GM10266 (cell line): ENCODE measurements around the gene SH2B3.

Source experiments
- DNase-seq: peaks from one replicate; pipeline ENCODE4 v3.0.0; 2012; ENCODE audit errors: extremely low spot score
- TF ChIP-seq, protein P1 (sequence below): IDR thresholded peaks from 2 replicates; pipeline ENCODE4 v1.5.1; 2012; ENCODE audit warnings: mild to moderate bottlenecking, low read depth; ENCODE audit not compliant: control insufficient read depth, insufficient read depth; ENCODE audit errors: missing control alignments

Gene SH2B3

DNA sequence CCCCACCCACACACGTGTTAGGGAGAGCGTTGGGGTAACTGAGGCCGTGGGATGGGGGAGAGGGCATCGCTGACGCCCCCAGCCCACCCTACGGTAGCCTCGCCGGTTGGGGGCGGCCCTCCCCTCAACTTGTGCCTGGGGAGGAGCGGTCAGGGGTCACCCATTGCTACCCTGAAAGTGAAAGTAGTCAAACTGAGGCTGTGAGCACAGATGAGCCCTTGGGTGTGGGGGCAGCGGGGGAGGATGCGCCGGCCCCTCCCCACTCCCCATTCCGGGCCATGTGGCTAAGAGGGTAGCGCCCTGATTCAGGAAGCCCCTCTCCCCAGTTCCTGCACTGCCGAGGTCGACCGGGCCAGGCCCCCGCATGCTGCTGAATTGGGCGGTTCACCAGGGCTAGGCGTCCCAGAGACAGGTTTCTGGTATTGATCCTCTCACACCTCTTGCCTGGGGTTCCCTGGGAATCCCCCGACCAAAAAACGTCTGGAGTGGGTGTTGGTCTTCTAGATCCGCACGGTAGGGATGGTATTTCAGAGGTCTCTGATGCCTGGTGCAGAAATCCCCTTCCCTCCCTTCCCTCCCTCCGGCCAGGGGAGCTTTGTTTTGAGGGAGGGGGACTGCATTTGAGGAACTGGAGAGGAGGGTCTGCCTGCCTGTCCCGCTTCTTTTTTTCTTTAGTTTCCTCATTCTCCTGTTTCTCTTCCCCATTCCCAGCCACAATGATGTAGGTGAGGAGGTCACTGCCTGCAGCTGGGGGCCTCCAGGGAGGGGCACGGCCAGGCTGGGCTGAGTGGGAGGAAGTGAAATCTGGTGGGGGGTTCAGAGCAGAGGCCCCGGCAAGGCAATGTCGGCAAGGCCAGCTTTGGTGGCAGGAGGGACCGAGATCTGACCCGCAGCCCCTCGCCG, 1.0 kb downstream of the SH2B3 start:
- peak; percentile 65 for DNase-seq
- TF ChIP-seq, protein P1, sequence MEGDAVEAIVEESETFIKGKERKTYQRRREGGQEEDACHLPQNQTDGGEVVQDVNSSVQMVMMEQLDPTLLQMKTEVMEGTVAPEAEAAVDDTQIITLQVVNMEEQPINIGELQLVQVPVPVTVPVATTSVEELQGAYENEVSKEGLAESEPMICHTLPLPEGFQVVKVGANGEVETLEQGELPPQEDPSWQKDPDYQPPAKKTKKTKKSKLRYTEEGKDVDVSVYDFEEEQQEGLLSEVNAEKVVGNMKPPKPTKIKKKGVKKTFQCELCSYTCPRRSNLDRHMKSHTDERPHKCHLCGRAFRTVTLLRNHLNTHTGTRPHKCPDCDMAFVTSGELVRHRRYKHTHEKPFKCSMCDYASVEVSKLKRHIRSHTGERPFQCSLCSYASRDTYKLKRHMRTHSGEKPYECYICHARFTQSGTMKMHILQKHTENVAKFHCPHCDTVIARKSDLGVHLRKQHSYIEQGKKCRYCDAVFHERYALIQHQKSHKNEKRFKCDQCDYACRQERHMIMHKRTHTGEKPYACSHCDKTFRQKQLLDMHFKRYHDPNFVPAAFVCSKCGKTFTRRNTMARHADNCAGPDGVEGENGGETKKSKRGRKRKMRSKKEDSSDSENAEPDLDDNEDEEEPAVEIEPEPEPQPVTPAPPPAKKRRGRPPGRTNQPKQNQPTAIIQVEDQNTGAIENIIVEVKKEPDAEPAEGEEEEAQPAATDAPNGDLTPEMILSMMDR, result no peak

DNA sequence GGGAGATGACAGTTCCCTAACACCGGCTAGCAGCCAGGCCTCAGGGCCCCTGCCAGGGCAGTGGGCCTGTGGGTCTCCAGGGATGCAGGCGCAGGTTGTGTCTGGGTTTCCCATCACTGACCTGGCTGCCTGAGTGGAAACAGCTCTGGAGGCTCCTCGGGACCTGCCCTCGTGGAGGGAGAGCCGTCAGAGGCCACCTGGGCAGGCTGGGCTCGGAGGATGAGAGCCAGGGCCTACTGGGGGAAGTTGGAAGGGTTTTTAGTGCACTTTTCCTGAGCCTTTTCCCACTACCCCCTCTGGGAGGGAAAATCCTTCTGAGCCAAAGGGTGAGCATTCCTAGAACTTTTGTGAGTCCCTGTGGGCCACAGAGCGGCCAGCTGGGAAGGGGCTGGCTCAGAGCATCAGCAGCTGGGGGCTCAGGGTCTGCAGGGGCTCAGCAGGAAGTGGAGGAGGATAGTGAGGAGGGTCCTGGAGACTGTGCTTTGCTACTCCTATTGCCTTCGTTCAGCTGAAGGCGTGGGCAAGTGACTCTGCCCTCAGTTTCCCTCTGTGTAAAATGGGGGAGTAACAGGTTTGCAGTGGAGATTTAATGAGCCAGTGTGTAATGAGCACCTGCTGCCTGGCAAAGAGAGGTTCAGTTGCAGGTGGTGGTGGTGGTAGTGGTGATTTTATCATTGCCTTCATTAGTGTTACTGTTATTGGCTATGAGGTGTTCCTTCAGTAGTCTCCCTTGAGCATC, 1.8 kb downstream of the SH2B3 start:
- TF ChIP-seq, protein P1, result no peak
- no peak for DNase-seq

DNA sequence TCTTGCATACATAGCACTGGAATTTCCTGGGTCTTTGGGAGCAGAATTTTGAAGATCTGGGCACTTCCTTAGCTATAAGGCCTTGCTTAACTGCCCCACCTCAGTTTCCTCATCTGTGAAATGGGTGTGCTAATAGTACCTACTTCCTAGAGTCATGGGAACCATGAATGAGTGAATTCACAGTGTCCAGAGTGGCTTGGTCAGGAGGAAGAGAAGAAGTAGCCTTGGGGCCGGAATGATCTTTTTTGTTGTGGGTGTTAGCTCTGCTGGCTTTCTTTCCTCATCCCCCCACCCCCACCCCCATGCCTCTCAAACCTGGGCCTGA, 2.4 kb downstream of the SH2B3 start:
- TF ChIP-seq, protein P1, result no peak

GRCh38 chr12:111408686-111409402, 3.1 kb downstream of the SH2B3 start:
- TF ChIP-seq, protein P1, result no peak
- DNase-seq, result no peak

More for the DNA sequence above, 2.4 kb downstream of the SH2B3 start:
- DNase-seq, result no peak

GRCh38 chr12:111409403-111409779, 3.7 kb downstream of the SH2B3 start:
- TF ChIP-seq, protein P1, result no peak
- no peak for DNase-seq

DNA sequence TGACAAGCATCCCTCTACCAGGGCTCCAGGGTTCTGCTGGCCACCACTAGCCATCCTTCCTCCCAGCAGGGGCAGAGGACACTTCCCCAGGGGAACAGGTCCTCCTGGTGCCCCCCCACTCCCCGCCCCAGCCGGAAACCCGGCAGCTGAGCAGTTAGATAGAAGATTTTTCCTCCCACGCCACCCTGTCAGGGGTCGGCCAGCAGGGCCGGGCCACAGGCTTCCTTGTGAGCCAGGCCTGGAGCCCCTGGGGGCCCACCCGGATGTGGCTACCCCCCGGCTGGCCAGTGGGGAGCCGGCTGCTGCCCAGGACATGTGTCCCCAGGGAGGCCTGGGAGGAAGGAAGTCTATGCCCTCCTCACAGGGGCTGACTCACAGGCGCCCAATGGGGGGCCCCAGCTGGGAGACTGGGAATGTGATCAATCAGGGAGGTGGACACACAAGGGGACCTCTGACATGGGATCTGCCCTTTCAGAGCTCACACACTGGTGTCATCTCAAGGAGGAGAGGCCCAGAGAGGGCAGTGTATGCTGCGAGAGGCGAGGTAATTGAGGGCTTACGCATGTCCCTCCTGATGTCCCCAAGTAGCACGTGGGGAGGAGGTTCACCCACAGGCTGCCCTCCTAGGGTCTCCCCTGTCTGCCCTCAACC, 4.2 kb downstream of the SH2B3 start:
- TF ChIP-seq, protein P1, result no peak
- DNase-seq, result no peak
